HepG2 (cell line): ENCODE data around the gene APOA1. TPM values are rescaled to one million over a fixed set of nuclear protein-coding genes. Genes with fewer than 3 reads are reported as not detected.

Source experiments
- ADNP ChIP-seq: sonication (generic); formaldehyde crosslinking; IDR thresholded peaks from 2 replicates; pipeline ENCODE4 v1.4.0; 2020; ENCODE audit warnings: missing genetic modification reagents
- AFF4 ChIP-seq: sonication (generic); formaldehyde crosslinking; IDR thresholded peaks from 2 replicates; pipeline ENCODE4 v1.4.0; 2020; ENCODE audit warnings: missing genetic modification reagents
- BORCS8-MEF2B ChIP-seq: sonication (generic); formaldehyde crosslinking; IDR thresholded peaks from 2 replicates; pipeline ENCODE4 v1.8.0; 2022; ENCODE audit warnings: mild to moderate bottlenecking, missing genetic modification reagents
- CHD2 ChIP-seq: IDR thresholded peaks from 2 replicates; pipeline ENCODE4 v1.6.1; 2011; ENCODE audit warnings: low read depth, low read length, improper control_type of control experiment
- E2F5 ChIP-seq: sonication (generic); formaldehyde crosslinking; conservative IDR thresholded peaks from 2 replicates; pipeline ENCODE4 v1.4.0; 2020; ENCODE audit warnings: missing genetic modification reagents
- MXD4 ChIP-seq: IDR thresholded peaks from 2 replicates; pipeline ENCODE4 v1.6.1; 2016; ENCODE audit warnings: mild to moderate bottlenecking, missing biosample characterization, missing genetic modification reagents
- RARA ChIP-seq: IDR thresholded peaks from 2 replicates; pipeline ENCODE4 v1.6.1; 2016; ENCODE audit warnings: missing genetic modification reagents, missing compliant biosample characterization
- RNF2 ChIP-seq: fragments of 450-650 bp; conservative IDR thresholded peaks from 2 replicates; pipeline ENCODE4 v1.6.1; 2016; ENCODE audit warnings: low read depth
- SIX1 ChIP-seq: sonication (generic); formaldehyde crosslinking; IDR thresholded peaks from 2 replicates; pipeline ENCODE4 v1.4.0; 2020; ENCODE audit warnings: missing genetic modification reagents, borderline replicate concordance
- TGIF2 ChIP-seq: IDR thresholded peaks from 2 replicates; pipeline ENCODE4 v1.6.1; 2016; ENCODE audit warnings: control low read depth, missing compliant biosample characterization
- TRAFD1 ChIP-seq: sonication (generic); formaldehyde crosslinking; IDR thresholded peaks from 2 replicates; pipeline ENCODE4 v1.5.1; 2020; ENCODE audit warnings: missing genetic modification reagents, mild to moderate bottlenecking, borderline replicate concordance
- ZNF10 ChIP-seq: sonication (generic); formaldehyde crosslinking; IDR thresholded peaks from 2 replicates; pipeline ENCODE4 v1.4.0; 2020; ENCODE audit warnings: mild to moderate bottlenecking, low read depth, missing genetic modification reagents, borderline replicate concordance
- ZNF337 ChIP-seq: sonication (generic); formaldehyde crosslinking; IDR thresholded peaks from 2 replicates; pipeline ENCODE4 v1.5.1; 2020; ENCODE audit warnings: missing genetic modification reagents, low read depth, mild to moderate bottlenecking, borderline replicate concordance
- ZNF646 ChIP-seq: sonication (generic); formaldehyde crosslinking; IDR thresholded peaks from 2 replicates; pipeline ENCODE4 v1.9.0; 2021; ENCODE audit warnings: mild to moderate bottlenecking, missing genetic modification reagents
- polyA plus RNA-seq, 8 experiments: library from polyadenylated mRNA; depleted of rRNA in 3 of 8; stranded (reverse) in 7 of 8; unstranded in 1 of 8; fragments of >200 nt; fragmentation: Illumina TruSeq in 4 of 8; extraction: Trizol in 4 of 8; gene quantifications; 2 replicates each; pipeline versions ENCODE4 v1.2.1 to v1.2.3, GENCODE V29; 2011 to 2016; ENCODE audit warnings: low read depth in 4 of 8, missing spikeins in 1 of 8, mixed read lengths in 1 of 8; ENCODE audit not compliant: insufficient read depth in 1 of 8
- total RNA-seq, 5 experiments: library from RNA; depleted of rRNA; stranded (reverse); fragments of >200 nt; fragmentation: Illumina TruSeq; extraction: Trizol; gene quantifications; 2 replicates each; pipeline ENCODE4 v1.2.3, GENCODE V29; 2016; ENCODE audit warnings: low read depth in 1 of 5

APOA1 gene
- total and polyA plus RNA-seq, 2 of the 13 experiments (the other 11 are each of a cell fraction or from before 2014, with no cell fraction given), result 1,973 to 5,485 TPM

- no peak for TF ChIP-seq AFF4 (CRISPR knock-in tag)
- no peak for TF ChIP-seq RNF2
- peak; percentile 31; the same call in 1 of the 2 replicates for TF ChIP-seq RARA (CRISPR knock-in tag)
- no peak for TF ChIP-seq BORCS8-MEF2B
- TF ChIP-seq ZNF337 (CRISPR knock-in tag), result no peak
- TF ChIP-seq MXD4, result no peak
- TF ChIP-seq TGIF2, result peak; percentile 64; the same call in 1 of the 2 replicates
- TF ChIP-seq ADNP, result no peak; the same call in 1 of the 2 replicates
- TF ChIP-seq CHD2, result no peak
- TF ChIP-seq TRAFD1, result no peak
- TF ChIP-seq E2F5 (CRISPR knock-in tag), result no peak
- TF ChIP-seq ZNF10, result no peak
- no peak for TF ChIP-seq SIX1 (CRISPR knock-in tag)
- no peak for TF ChIP-seq ZNF646 (CRISPR knock-in tag)
These were observed 3.4 kb upstream of the APOA1 start (continued) for GRCh38 chr11:116840746-116841296.
